A549 (cell line): Measurements from ENCODE around the gene NXPE4. TPM values are rescaled to one million over a fixed set of nuclear protein-coding genes. Genes with fewer than 3 reads are reported as not detected.
A peak's percentile ranks its signal among the peaks of the same experiment; 100 is the strongest.

ENCODE experiments used
- ATAC-seq, 2 experiments: fragments of 200-7000 bp in 1 of 2; fragments of >200 bp in 1 of 2; cut with Nextera tagmentation in 1 of 2; cut with Tn5 transposase in 1 of 2; 3 replicates each; pipeline versions ENCODE4 v1.8.0 to v1.9.1; 2018 to 2020; ENCODE audit warnings: mild to moderate bottlenecking in 1 of 2, moderate library complexity in 1 of 2
- CTCF ChIA-PET: fragments of 300-600 bp; sonication (Branson Sonifier 250); formaldehyde crosslinking; extraction: SDS; loops from one replicate; lab custom pipeline; 2021; ENCODE audit warnings: antibody characterized with exemption, inconsistent platforms; lab: Yijun Ruan, JAX
- POLR2A ChIA-PET: fragments of 350-600 bp; formaldehyde crosslinking; extraction: SDS; loops from one replicate; lab custom pipeline; 2021; ENCODE audit warnings: antibody characterized with exemption, inconsistent platforms; lab: Yijun Ruan, JAX
- DNase-seq, 2 experiments: peaks; one replicate each; pipeline versions ENCODE4 v3.0.0 to v3.0.0-alpha.2; 2011 to 2016; ENCODE audit warnings: low read depth in 1 of 2, low spot score in 1 of 2
- FAIRE-seq: peaks from 2 replicates; lab custom pipeline; 2011; peaks lifted over from hg19 to GRCh38; lab: Jason Lieb, UNC
- H3K27ac ChIP-seq, 2 experiments: fragments of >200 bp; sonication (Bioruptor Twin); formaldehyde crosslinking; 3 replicates each; pipeline ENCODE4 v1.5.1; 2016 to 2017
- H3K4me1 ChIP-seq: fragments of >200 bp; sonication (Bioruptor Twin); formaldehyde crosslinking; 3 replicates; pipeline ENCODE4 v1.6.1; 2016
- H3K4me2 ChIP-seq: fragments of >200 bp; sonication (Bioruptor Twin); formaldehyde crosslinking; 3 replicates; pipeline ENCODE4 v1.6.1; 2016
- H3K4me3 ChIP-seq: fragments of >200 bp; sonication (Bioruptor Twin); formaldehyde crosslinking; 3 replicates; pipeline ENCODE4 v1.5.1; 2016
- H3K9me3 ChIP-seq: fragments of >200 bp; sonication (Bioruptor Twin); formaldehyde crosslinking; 3 replicates; pipeline ENCODE4 v1.6.1; 2016
- CEBPB ChIP-seq, 2 experiments: fragments of >200 bp in 1 of 2; sonication (Bioruptor Twin) in 1 of 2; formaldehyde crosslinking in 1 of 2; IDR thresholded peaks; 2 replicates each; pipeline ENCODE4 v1.6.1; 2012 to 2016
- CHD4 ChIP-seq: fragments of 200-600 bp; sonication (generic); IDR thresholded peaks from 2 replicates; pipeline ENCODE4 v1.6.1; 2016; ENCODE audit warnings: antibody characterized with exemption, mild to moderate bottlenecking, borderline replicate concordance
- E2F6 ChIP-seq: IDR thresholded peaks from 2 replicates; pipeline ENCODE4 v1.6.1; 2012; ENCODE audit warnings: low read depth, borderline replicate concordance
- EHF ChIP-seq: fragments of 250-450 bp; sonication (Bioruptor Pico); IDR thresholded peaks from 2 replicates; pipeline ENCODE4 v1.5.0; 2020; ENCODE audit warnings: mild to moderate bottlenecking
- EHMT2 ChIP-seq: fragments of 200-600 bp; sonication (generic); IDR thresholded peaks from 2 replicates; pipeline ENCODE4 v1.6.1; 2016; ENCODE audit warnings: antibody characterized with exemption, low read depth, mild to moderate bottlenecking, moderate library complexity
- ESRRA ChIP-seq: fragments of 150-350 bp; IDR thresholded peaks from 2 replicates; pipeline ENCODE4 v1.6.1; 2014; ENCODE audit warnings: mild to moderate bottlenecking, low read length, borderline replicate concordance
- FOSL2 ChIP-seq, 2 experiments: fragments of 450-650 bp in 1 of 2; fragments of >200 bp in 1 of 2; sonication (Bioruptor Twin) in 1 of 2; formaldehyde crosslinking; IDR thresholded peaks; 2 replicates each; pipeline versions ENCODE4 v1.5.0 to v1.6.1; 2016 to 2020; ENCODE audit warnings: mild to moderate bottlenecking in 1 of 2, moderate library complexity in 1 of 2
- FOXS1 ChIP-seq: fragments of 250-450 bp; sonication (Bioruptor Pico); IDR thresholded peaks from 2 replicates; pipeline ENCODE4 v1.5.0; 2020; ENCODE audit warnings: mild to moderate bottlenecking, moderate library complexity
- HMGXB4 ChIP-seq: fragments of 250-450 bp; sonication (Bioruptor Pico); IDR thresholded peaks from 2 replicates; pipeline ENCODE4 v1.5.0; 2021; ENCODE audit warnings: mild to moderate bottlenecking, moderate library complexity, borderline replicate concordance
- HOXA7 ChIP-seq: fragments of 250-450 bp; sonication (Bioruptor Pico); IDR thresholded peaks from 2 replicates; pipeline ENCODE4 v1.5.0; 2020; ENCODE audit warnings: mild to moderate bottlenecking, moderate library complexity
- HOXB13 ChIP-seq: fragments of 250-450 bp; sonication (Bioruptor Pico); IDR thresholded peaks from 2 replicates; pipeline ENCODE4 v1.5.0; 2020; ENCODE audit warnings: low read depth, mild to moderate bottlenecking, moderate library complexity
- JUN ChIP-seq, 2 experiments: fragments of >200 bp; sonication (Bioruptor Twin); formaldehyde crosslinking; IDR thresholded peaks; 2 replicates in 1 of 2; 3 replicates in 1 of 2; pipeline ENCODE4 v1.6.1; 2016 to 2017
- JUNB ChIP-seq: fragments of >200 bp; sonication (Bioruptor Twin); formaldehyde crosslinking; IDR thresholded peaks from 2 replicates; pipeline ENCODE4 v1.6.1; 2016
- KDM5A ChIP-seq: fragments of 200-600 bp; sonication (generic); IDR thresholded peaks from 2 replicates; pipeline ENCODE4 v1.6.1; 2016; ENCODE audit warnings: antibody characterized with exemption, mild to moderate bottlenecking
- MYC ChIP-seq: IDR thresholded peaks from 2 replicates; pipeline ENCODE4 v1.6.1; 2012; ENCODE audit warnings: mild to moderate bottlenecking, inconsistent platforms, low read length, improper control_type of control experiment, borderline replicate concordance
- NPAS2 ChIP-seq: fragments of 250-450 bp; sonication (Bioruptor Pico); IDR thresholded peaks from 2 replicates; pipeline ENCODE4 v1.8.0; 2022; ENCODE audit warnings: mild to moderate bottlenecking, moderate library complexity, borderline replicate concordance
- NR3C1 ChIP-seq: fragments of >200 bp; sonication (Bioruptor Twin); formaldehyde crosslinking; IDR thresholded peaks from 3 replicates; pipeline ENCODE4 v1.6.1; 2017
- POLR2A ChIP-seq: IDR thresholded peaks from 2 replicates; pipeline ENCODE4 v1.6.1; 2012; ENCODE audit warnings: mild to moderate bottlenecking, low read length
- SREBF2 ChIP-seq: fragments of 450-650 bp; IDR thresholded peaks from 2 replicates; pipeline ENCODE4 v1.6.1; 2014; ENCODE audit warnings: mild to moderate bottlenecking, moderate library complexity
- ZFP36 ChIP-seq: fragments of 450-650 bp; IDR thresholded peaks from 2 replicates; pipeline ENCODE4 v1.6.1; 2014; ENCODE audit warnings: borderline replicate concordance; ENCODE audit not compliant: partially characterized antibody
- ZNF302 ChIP-seq: fragments of 250-450 bp; sonication (Bioruptor Pico); IDR thresholded peaks from 2 replicates; pipeline ENCODE4 v1.9.0; 2021; ENCODE audit warnings: inconsistent platforms, mild to moderate bottlenecking, moderate library complexity
- WGBS: methylation state at CpG from one replicate; pipeline ENCODE4 v1.1.6; 2017; ENCODE audit errors: missing lambda C conversion rate; 5-methylcytosine and 5-hydroxymethylcytosine counted together
- polyA plus RNA-seq, 4 experiments: library from polyadenylated mRNA; depleted of rRNA in 3 of 4; stranded (reverse); fragments of >200 nt; fragmentation: RNase III in 1 of 4; extraction: RNeasy Plus Mini Kit Qiagen cat#74134 plus additional on column Dnase treatment in 1 of 4; gene quantifications; 2 replicates in 3 of 4; 3 replicates in 1 of 4; pipeline ENCODE4 v1.2.3, GENCODE V29; 2011 to 2017
- TF ChIP-seq, protein P1 (sequence below): fragments of >200 bp; sonication (Bioruptor Twin); formaldehyde crosslinking; IDR thresholded peaks from 3 replicates; pipeline ENCODE4 v1.6.1; 2016

Gene NXPE4
- polyA plus RNA-seq, 2 of the 4 experiments (the other 2 are of a cell fraction), result not detected

- no peak for DNase-seq
- TF ChIP-seq SREBF2, result no peak
- TF ChIP-seq, all 56 proteins: peak for 0
- H3K4me1 ChIP-seq, result no peaks in the 10 kb centered on the region; the same call in 1 of the 3 replicates
- FAIRE-seq, result no peak
- ChIA-PET POLR2A (no interaction called here), CTCF (no interaction called here)
- 12% methylated on average over 2 of the region's 2 CpGs for WGBS
- no peak overlapping the region for H3K27ac ChIP-seq
- H3K4me3 ChIP-seq, result no peak overlapping the region
- H3K9me3 ChIP-seq, result no peaks in the 10 kb centered on the region
- no peak for ATAC-seq
- H3K4me2 ChIP-seq, result no peak overlapping the region
These were observed 29.3 kb downstream of the NXPE4 start for GRCh38 chr11:114566276-114566675.

DNA sequence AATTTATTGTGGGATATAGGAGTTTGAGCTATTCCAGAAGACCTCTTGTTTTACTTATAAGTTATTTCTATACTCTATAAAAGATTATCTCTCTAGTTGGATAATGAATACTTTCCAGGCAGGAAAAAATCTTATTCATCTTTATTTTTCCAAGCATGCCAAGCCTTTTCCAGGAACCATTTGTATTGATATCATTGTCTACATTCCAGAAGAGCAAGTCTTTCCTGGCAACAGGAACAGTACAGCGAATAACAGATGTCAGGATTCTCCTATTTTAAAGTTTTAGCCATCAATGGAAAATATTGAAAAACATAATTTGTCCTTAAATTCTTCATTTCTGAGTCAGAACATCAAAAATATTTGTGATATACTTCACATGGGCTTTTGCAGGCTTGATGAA is 30.8 kb downstream of the NXPE4 start:
- FAIRE-seq, result no peak
- DNase-seq, result no peak
- Histone ChIP-seq H3K27ac (no peak overlapping the region), H3K4me1 (no peaks in the 10 kb centered on the region; the same call in 1 of the 3 replicates), H3K4me2 (no peak overlapping the region), H3K9me3 (no peaks in the 10 kb centered on the region), H3K4me3 (no peak overlapping the region)
- ATAC-seq, result no peak
- no peak for TF ChIP-seq HOXA7
- TF ChIP-seq HMGXB4, result no peak
- TF ChIP-seq FOXS1 (CRISPR knock-in tag), result no peak
- no peak for TF ChIP-seq EHMT2
- TF ChIP-seq CHD4, result no peak
- no peak for TF ChIP-seq E2F6
- TF ChIP-seq ZNF302, result no peak
- 50% methylated on average over 1 of the region's 1 CpG for WGBS
- ChIA-PET POLR2A (no interaction called here), CTCF (no interaction called here)

GRCh38 chr11:114563077-114563476 is 32.5 kb downstream of the NXPE4 start:
- no peak for ATAC-seq

More at GRCh38 chr11:114563077-114563476, 32.5 kb downstream of the NXPE4 start:
- Histone ChIP-seq H3K4me2 (peak overlapping the region; percentile 12; the same call in 1 of the 3 replicates), H3K9me3 (no peaks in the 10 kb centered on the region), H3K4me1 (no peaks in the 10 kb centered on the region; the same call in 1 of the 3 replicates), H3K27ac (no peak overlapping the region), H3K4me3 (no peak overlapping the region)
- TF ChIP-seq, protein P1, sequence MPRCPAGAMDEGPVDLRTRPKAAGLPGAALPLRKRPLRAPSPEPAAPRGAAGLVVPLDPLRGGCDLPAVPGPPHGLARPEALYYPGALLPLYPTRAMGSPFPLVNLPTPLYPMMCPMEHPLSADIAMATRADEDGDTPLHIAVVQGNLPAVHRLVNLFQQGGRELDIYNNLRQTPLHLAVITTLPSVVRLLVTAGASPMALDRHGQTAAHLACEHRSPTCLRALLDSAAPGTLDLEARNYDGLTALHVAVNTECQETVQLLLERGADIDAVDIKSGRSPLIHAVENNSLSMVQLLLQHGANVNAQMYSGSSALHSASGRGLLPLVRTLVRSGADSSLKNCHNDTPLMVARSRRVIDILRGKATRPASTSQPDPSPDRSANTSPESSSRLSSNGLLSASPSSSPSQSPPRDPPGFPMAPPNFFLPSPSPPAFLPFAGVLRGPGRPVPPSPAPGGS, result no peak
- TF ChIP-seq HOXB13 (CRISPR knock-in tag), result no peak
- no peak for TF ChIP-seq MYC
- no peak for TF ChIP-seq KDM5A
- no peak for TF ChIP-seq ZFP36
- TF ChIP-seq FOSL2 (IDR thresholded peaks at IDR 0.05), result no peak
- peak; percentile 69 for TF ChIP-seq FOSL2 (CRISPR knock-in tag; IDR thresholded peaks at IDR 0.05)
- peak; percentile 62 for TF ChIP-seq JUNB
- no peak for TF ChIP-seq ESRRA
- TF ChIP-seq CEBPB (IDR thresholded peaks at IDR 0.05), result no peak
- no peak for TF ChIP-seq NPAS2 (CRISPR knock-in tag)
- no peak for TF ChIP-seq HMGXB4
- TF ChIP-seq POLR2A, result no peak
- no peak for TF ChIP-seq JUN (IDR thresholded peaks at IDR 0.05)
- TF ChIP-seq EHF (CRISPR knock-in tag), result no peak
- TF ChIP-seq NR3C1, result no peak
- FAIRE-seq, result no peak
- ChIA-PET POLR2A (no interaction called here), CTCF (no interaction called here)
- 4% methylated on average over 2 of the region's 2 CpGs for WGBS
- peak in 1 of 2 experiments; percentile 6 for DNase-seq
